Hepatocyte (in vitro differentiated cells): Measurements from ENCODE around the gene CFL1.

Experiments
- EZH2 ChIP-seq: fragments of 200-600 bp; sonication (generic); IDR thresholded peaks from 2 replicates; pipeline ENCODE4 v1.6.1; 2016; ENCODE audit warnings: antibody characterized with exemption, mild to moderate bottlenecking, borderline replicate concordance
- EZH2phosphoT487 ChIP-seq: fragments of 200-600 bp; sonication (generic); IDR thresholded peaks from one replicate; pipeline ENCODE4 v1.6.1; 2018; ENCODE audit warnings: antibody characterized with exemption, mild to moderate bottlenecking, low read depth, moderate library complexity; ENCODE audit not compliant: unreplicated experiment, severe bottlenecking
- TF ChIP-seq, protein P1 (sequence below): fragments of 200-600 bp; sonication (generic); IDR thresholded peaks from 2 replicates; pipeline ENCODE4 v1.5.1; 2016; ENCODE audit warnings: antibody characterized with exemption, mild to moderate bottlenecking; ENCODE audit not compliant: poor library complexity

DNA sequence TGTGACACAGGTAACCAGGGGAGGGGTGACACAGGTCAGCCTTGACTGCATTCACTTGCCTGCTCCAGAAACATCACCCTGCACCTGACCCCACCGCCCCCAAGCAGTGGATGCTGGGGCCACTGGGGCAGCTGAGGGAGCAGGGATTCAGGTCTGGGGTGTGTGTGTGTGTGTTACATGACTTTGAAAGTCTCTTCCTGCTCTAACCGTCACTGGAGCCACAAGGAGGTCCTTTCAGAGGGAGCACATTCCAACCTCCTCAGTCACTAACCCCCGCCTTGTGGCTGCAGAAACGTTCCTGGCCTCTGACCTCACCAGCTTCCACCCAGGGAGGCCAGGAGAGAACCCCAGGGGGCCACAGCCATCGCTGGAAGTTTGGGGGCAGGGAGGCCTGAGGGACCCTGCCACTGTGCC lies 45.1 kb upstream of the CFL1 start:
- TF ChIP-seq, protein P1, sequence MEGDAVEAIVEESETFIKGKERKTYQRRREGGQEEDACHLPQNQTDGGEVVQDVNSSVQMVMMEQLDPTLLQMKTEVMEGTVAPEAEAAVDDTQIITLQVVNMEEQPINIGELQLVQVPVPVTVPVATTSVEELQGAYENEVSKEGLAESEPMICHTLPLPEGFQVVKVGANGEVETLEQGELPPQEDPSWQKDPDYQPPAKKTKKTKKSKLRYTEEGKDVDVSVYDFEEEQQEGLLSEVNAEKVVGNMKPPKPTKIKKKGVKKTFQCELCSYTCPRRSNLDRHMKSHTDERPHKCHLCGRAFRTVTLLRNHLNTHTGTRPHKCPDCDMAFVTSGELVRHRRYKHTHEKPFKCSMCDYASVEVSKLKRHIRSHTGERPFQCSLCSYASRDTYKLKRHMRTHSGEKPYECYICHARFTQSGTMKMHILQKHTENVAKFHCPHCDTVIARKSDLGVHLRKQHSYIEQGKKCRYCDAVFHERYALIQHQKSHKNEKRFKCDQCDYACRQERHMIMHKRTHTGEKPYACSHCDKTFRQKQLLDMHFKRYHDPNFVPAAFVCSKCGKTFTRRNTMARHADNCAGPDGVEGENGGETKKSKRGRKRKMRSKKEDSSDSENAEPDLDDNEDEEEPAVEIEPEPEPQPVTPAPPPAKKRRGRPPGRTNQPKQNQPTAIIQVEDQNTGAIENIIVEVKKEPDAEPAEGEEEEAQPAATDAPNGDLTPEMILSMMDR: no peak
- TF ChIP-seq EZH2 (no peak), EZH2phosphoT487 (no peak)
